GM12878 (cell line): ENCODE measurements around the gene TIMM17A. TPM values are rescaled to one million over a fixed set of nuclear protein-coding genes. Genes with fewer than 3 reads are reported as not detected.

Experiments
- ATAC-seq: fragments of 200-7000 bp; cut with Tn5 transposase; 3 replicates; pipeline ENCODE4 v1.9.1; 2020; ENCODE audit warnings: mild to moderate bottlenecking, moderate library complexity
- BruUV-seq: library from RNA; stranded (reverse); fragments of 400-500 nt; replicated peaks from 2 replicates; lab custom pipeline; 2021; lab: Mats Ljungman, UMichigan
- CTCF ChIA-PET: fragments of 300-600 bp; sonication (Branson Sonifier 250); formaldehyde crosslinking; extraction: SDS; loops from one replicate; lab custom pipeline; 2021; ENCODE audit warnings: inconsistent platforms; lab: Yijun Ruan, JAX
- POLR2A ChIA-PET: fragments of 350-600 bp; formaldehyde crosslinking; extraction: SDS; loops from one replicate; lab custom pipeline; 2021; ENCODE audit warnings: inconsistent platforms; lab: Charles Lee
- RAD21 ChIA-PET: fragments of 300-600 bp; sonication (Branson Sonifier 250); formaldehyde crosslinking; loops from one replicate; lab custom pipeline; 2023; ENCODE audit warnings: antibody characterized with exemption; ENCODE audit not compliant: unreplicated experiment; lab: Charles Lee
- SMC1A ChIA-PET: fragments of 300-600 bp; sonication (Branson Sonifier 250); formaldehyde crosslinking; loops from one replicate; lab custom pipeline; 2023; ENCODE audit not compliant: unreplicated experiment, uncharacterized antibody; lab: Charles Lee
- DNase-seq: peaks from one replicate; pipeline ENCODE4 v3.0.0-alpha.2; 2011; ENCODE audit warnings: low read depth, low spot score
- FAIRE-seq: peaks from 3 replicates; lab custom pipeline; 2011; peaks lifted over from hg19 to GRCh38; lab: Jason Lieb, UNC
- H2AFZ ChIP-seq: 2 replicates; pipeline ENCODE4 v1.6.0; 2011; ENCODE audit warnings: low read depth, low read length, control low read depth; ENCODE audit not compliant: control insufficient read depth
- H3K27ac ChIP-seq: 2 replicates; pipeline ENCODE4 v1.5.1; 2011; ENCODE audit warnings: control low read depth; ENCODE audit not compliant: control insufficient read depth, insufficient read depth
- H3K27me3 ChIP-seq, 2 experiments: replicated peaks in 1 of 2; 2 replicates each; pipeline versions ENCODE4 v1.6.0 to v1.6.1; 2011; ENCODE audit warnings: low read length in 1 of 2; ENCODE audit not compliant: control insufficient read depth in 2 of 2, insufficient read depth in 2 of 2
- H3K36me3 ChIP-seq, 2 experiments: 2 replicates each; pipeline ENCODE4 v1.5.1; 2011; ENCODE audit warnings: low read length in 1 of 2; ENCODE audit not compliant: control insufficient read depth in 2 of 2, insufficient read depth in 2 of 2
- H3K4me1 ChIP-seq: 2 replicates; pipeline ENCODE4 v1.6.1; 2011; ENCODE audit warnings: mild to moderate bottlenecking, low read length, moderate library complexity, mixed read lengths; ENCODE audit not compliant: control insufficient read depth, insufficient read depth
- H3K4me2 ChIP-seq: 2 replicates; pipeline ENCODE4 v1.6.0; 2011; ENCODE audit warnings: control low read depth; ENCODE audit not compliant: control insufficient read depth, insufficient read depth
- H3K4me3 ChIP-seq: fragments of 200-600 bp; sonication (generic); 2 replicates; pipeline ENCODE4 v1.5.1; 2016
- H3K79me2 ChIP-seq: 2 replicates; pipeline ENCODE4 v1.6.0; 2011; ENCODE audit warnings: low read length; ENCODE audit not compliant: control insufficient read depth, insufficient read depth
- H3K9ac ChIP-seq: 2 replicates; pipeline ENCODE4 v1.8.0; 2011; ENCODE audit warnings: low read length, control low read depth, mixed read lengths; ENCODE audit not compliant: control insufficient read depth, insufficient read depth
- H3K9me3 ChIP-seq: replicated peaks from 3 replicates; pipeline ENCODE4 v1.5.1; 2011; ENCODE audit warnings: mild to moderate bottlenecking, low read length; ENCODE audit not compliant: control insufficient read depth, insufficient read depth
- H4K20me1 ChIP-seq: 2 replicates; pipeline ENCODE4 v1.6.0; 2011; ENCODE audit not compliant: control insufficient read depth, insufficient read depth
- CBFB ChIP-seq: IDR thresholded peaks from 2 replicates; pipeline ENCODE4 v1.6.1; 2016; ENCODE audit warnings: antibody characterized with exemption, low read depth
- CBX3 ChIP-seq: fragments of 200-600 bp; sonication (generic); IDR thresholded peaks from 2 replicates; pipeline ENCODE4 v1.6.1; 2016; ENCODE audit warnings: low read depth, borderline replicate concordance
- CHD4 ChIP-seq: fragments of 200-600 bp; sonication (generic); IDR thresholded peaks from 2 replicates; pipeline ENCODE4 v1.6.1; 2016; ENCODE audit warnings: mild to moderate bottlenecking
- GABPA ChIP-seq: IDR thresholded peaks from 2 replicates; pipeline ENCODE4 v1.6.1; 2014; ENCODE audit warnings: antibody characterized with exemption, low read depth, mild to moderate bottlenecking, inconsistent platforms
- GATAD2B ChIP-seq: fragments of 450-650 bp; conservative IDR thresholded peaks from 2 replicates; pipeline ENCODE4 v1.6.1; 2017; ENCODE audit warnings: low read depth, mild to moderate bottlenecking, moderate library complexity
- MEF2B ChIP-seq: fragments of 450-650 bp; IDR thresholded peaks from 2 replicates; pipeline ENCODE4 v1.6.1; 2018; ENCODE audit warnings: mild to moderate bottlenecking, moderate library complexity; ENCODE audit not compliant: partially characterized antibody, poor library complexity, severe bottlenecking
- PBX3 ChIP-seq: IDR thresholded peaks from 2 replicates; pipeline ENCODE4 v1.6.1; 2011; ENCODE audit warnings: mild to moderate bottlenecking, low read depth, low read length, moderate library complexity; ENCODE audit not compliant: insufficient replicate concordance
- PKNOX1 ChIP-seq: fragments of 450-650 bp; IDR thresholded peaks from 2 replicates; pipeline ENCODE4 v1.6.1; 2016; ENCODE audit warnings: mild to moderate bottlenecking
- POLR2A ChIP-seq: IDR thresholded peaks from 2 replicates; pipeline ENCODE4 v1.6.1; 2011; ENCODE audit warnings: low read depth, mild to moderate bottlenecking, low read length
- RB1 ChIP-seq: fragments of 450-650 bp; formaldehyde crosslinking; IDR thresholded peaks from 2 replicates; pipeline ENCODE4 v1.6.1; 2017; ENCODE audit warnings: mild to moderate bottlenecking, borderline replicate concordance
- WGBS: methylation state at CpG from one replicate; pipeline ENCODE4 v1.1.6; 2016; ENCODE audit warnings: low lambda C conversion rate; ENCODE audit not compliant: insufficient replicate concordance, insufficient coverage; ENCODE audit errors: missing lambda C conversion rate; 5-methylcytosine and 5-hydroxymethylcytosine counted together
- in situ Hi-C: fragments of 300-500 bp; cut with MboI; formaldehyde crosslinking; loops from 9 replicates; pipeline ENCODE4 v1.14.3; 2018; ENCODE audit warnings: mixed read lengths
- intact Hi-C: fragments of 100-400 bp; cut with micrococcal nuclease; formaldehyde crosslinking; loops from one replicate; pipeline ENCODE4 v1.14.2; 2022; ENCODE audit not compliant: unreplicated experiment
- polyA plus RNA-seq, 11 experiments: library from polyadenylated mRNA; depleted of rRNA in 4 of 11; unstranded in 6 of 11; stranded (reverse) in 5 of 11; fragments of >200 nt; fragmentation: Nextera tagmentation in 4 of 11; fragmentation: Illumina TruSeq in 1 of 11; extraction: Ambion mirVana in 4 of 11; extraction: Trizol in 1 of 11; gene quantifications; 1 replicate in 1 of 11; 2 replicates in 10 of 11; pipeline versions ENCODE4 v1.2.1 to v1.2.3, GENCODE V29; 2011 to 2016; ENCODE audit warnings: inconsistent platforms in 2 of 11, missing spikeins in 2 of 11, low read depth in 1 of 11
- total RNA-seq, 4 experiments: library from RNA; depleted of rRNA in 3 of 4; stranded (reverse); fragments of >200 nt in 3 of 4; fragmentation: Illumina TruSeq in 1 of 4; extraction: Trizol in 1 of 4; gene quantifications; 2 replicates each; pipeline versions ENCODE4 v1.2.1 to v1.2.3, GENCODE V29; 2013 to 2021
- TF ChIP-seq, protein P1 (sequence below): IDR thresholded peaks from 2 replicates; pipeline ENCODE4 v1.6.1; 2011; ENCODE audit warnings: borderline replicate concordance, low read depth, mild to moderate bottlenecking, moderate library complexity, low read length; ENCODE audit not compliant: insufficient read depth, poor library complexity, severe bottlenecking

TIMM17A gene
- total and polyA plus RNA-seq, 10 of the 15 experiments (the other 5 are each of a cell fraction or from before 2014, with no cell fraction given) = 68.6 to 357 (median 92.4) TPM

DNA sequence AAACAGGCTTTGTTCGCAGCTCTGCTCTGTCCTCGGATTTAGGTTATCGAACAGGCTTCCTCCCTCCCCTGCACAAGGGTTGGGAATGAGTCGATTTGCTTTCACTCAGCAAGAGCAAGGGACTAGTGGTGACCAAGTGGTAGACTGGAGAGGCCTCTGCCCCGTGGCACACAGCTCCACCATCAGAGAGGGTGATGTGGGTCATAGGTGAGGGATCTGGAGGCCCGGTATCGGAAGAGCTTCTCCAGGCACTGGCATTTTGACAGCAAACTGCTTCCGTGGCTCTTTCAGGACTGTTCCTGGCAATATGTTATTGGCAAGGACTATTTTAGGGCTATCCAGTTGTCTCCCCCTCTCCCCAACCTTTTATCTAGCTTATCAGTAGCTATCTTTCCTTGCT is 52.0 kb downstream of the TIMM17A start (continued):
- TF ChIP-seq, protein P1, sequence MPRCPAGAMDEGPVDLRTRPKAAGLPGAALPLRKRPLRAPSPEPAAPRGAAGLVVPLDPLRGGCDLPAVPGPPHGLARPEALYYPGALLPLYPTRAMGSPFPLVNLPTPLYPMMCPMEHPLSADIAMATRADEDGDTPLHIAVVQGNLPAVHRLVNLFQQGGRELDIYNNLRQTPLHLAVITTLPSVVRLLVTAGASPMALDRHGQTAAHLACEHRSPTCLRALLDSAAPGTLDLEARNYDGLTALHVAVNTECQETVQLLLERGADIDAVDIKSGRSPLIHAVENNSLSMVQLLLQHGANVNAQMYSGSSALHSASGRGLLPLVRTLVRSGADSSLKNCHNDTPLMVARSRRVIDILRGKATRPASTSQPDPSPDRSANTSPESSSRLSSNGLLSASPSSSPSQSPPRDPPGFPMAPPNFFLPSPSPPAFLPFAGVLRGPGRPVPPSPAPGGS = no peak
- TF ChIP-seq CHD4 (no peak), CBFB (no peak), CBX3 (no peak), PKNOX1 (no peak), RB1 (no peak), PBX3 (no peak)

GRCh38 chr1:202007805-202008489 is 52.6 kb downstream of the TIMM17A start:
- intact Hi-C loops (no loop called here), in situ Hi-C loops (no loop called here)
- DNase-seq = no peak
- H3K79me2 ChIP-seq = no peaks in the 10 kb centered on the region
- peaks cover 5 to 8% of the 10 kb centered on the region in 2 experiments; a peak in 2 of 4 replicates for H3K36me3 ChIP-seq
- H2AFZ ChIP-seq = no peak overlapping the region
- ATAC-seq = no peak
- ChIA-PET RAD21 (interaction anchor here (1.1 to 6.3 kb wide), 8 partner anchors 27 to 127 kb away, joined by 3 to 76 read pairs (median 6); no protein-coding TSS in a partner anchor), POLR2A (no interaction called here), SMC1A (interaction anchor here (0.7 to 4.8 kb wide), 7 partner anchors 9 to 158 kb away, joined by 3 to 67 read pairs (median 8); no protein-coding TSS in a partner anchor), CTCF (interaction anchor here (0.6 to 6.9 kb wide), 15 partner anchors 8 to 152 kb away, joined by 3 to 171 read pairs (median 4); partner anchors contain the start of gene PTPN7)
- no peaks in the 10 kb centered on the region for H3K9me3 ChIP-seq
- WGBS = 69% methylated on average over 11 of the region's 11 CpGs
- peaks cover 11% of the 10 kb centered on the region for H3K4me1 ChIP-seq
- TF ChIP-seq GABPA (no peak), MEF2B (no peak), POLR2A (no peak), GATAD2B (no peak)
- no peak overlapping the region for H3K9ac ChIP-seq
- no peak overlapping the region for H3K27ac ChIP-seq
- no TSS peak for BruUV-seq
- no peaks in the 10 kb centered on the region for H4K20me1 ChIP-seq
- H3K27me3 ChIP-seq = no peaks in the 10 kb centered on the region
- FAIRE-seq = no peak
- no peak overlapping the region for H3K4me3 ChIP-seq
- H3K4me2 ChIP-seq = no peak overlapping the region
